Activated CD4-positive, alpha-beta T cell treated with anti-CD3 and anti-CD28 coated beads, Interleukin-2, amount 10 ng/mL, durations not matched to agents 24 days and 14 days (primary cell): ENCODE measurements around the gene PLK2. TPM values are rescaled to one million over a fixed set of nuclear protein-coding genes. Genes with fewer than 3 reads are reported as not detected.

Source experiments
- DNase-seq: peaks from one replicate; pipeline ENCODE4 v3.0.0; 2022
- H3K27ac Mint-ChIP-seq: one replicate; pipeline ENCODE4 v1.8.0; 2022; ENCODE audit warnings: mild to moderate bottlenecking, mixed read lengths
- H3K27me3 Mint-ChIP-seq: one replicate; pipeline ENCODE4 v1.8.0; 2022; ENCODE audit warnings: mixed read lengths
- H3K36me3 Mint-ChIP-seq: one replicate; pipeline ENCODE4 v1.8.0; 2022; ENCODE audit warnings: low read depth, mild to moderate bottlenecking, mixed read lengths
- H3K4me1 Mint-ChIP-seq: one replicate; pipeline ENCODE4 v1.8.0; 2021; ENCODE audit warnings: mixed read lengths
- H3K4me3 Mint-ChIP-seq: one replicate; pipeline ENCODE4 v1.8.0; 2022; ENCODE audit warnings: mild to moderate bottlenecking, moderate library complexity, mixed read lengths
- H3K9me3 Mint-ChIP-seq: one replicate; pipeline ENCODE4 v1.8.0; 2021; ENCODE audit warnings: mixed read lengths
- intact Hi-C: fragments of 100-400 bp; cut with micrococcal nuclease; formaldehyde crosslinking; loops from one replicate; pipeline ENCODE4 v1.15.1; 2023
- total RNA-seq: library from RNA; stranded (reverse); gene quantifications from 2 replicates; pipeline ENCODE4 v1.2.3, GENCODE V29; 2022

The PLK2 gene
- 25.6 and 30.1 TPM in 2 replicates for total RNA-seq

GRCh38 chr5:58460002-58460731 is at the start of gene PLK2:
Gene PLK2 (minus strand): TSS chr5:58460086. CDS start chr5:58459959, 127 bp downstream.
- intact Hi-C loops: loop anchor here (1.0 to 5.0 kb wide), 6 partner anchors 681 to 1553 kb away; partner anchors contain the start of genes MIER3 and SETD9
- peak; percentile 97 for DNase-seq
- peak within 1 kb of the TSS; percentile 43 for H3K27ac Mint-ChIP-seq
- H3K27me3 Mint-ChIP-seq: peaks cover 22% of the 10 kb centered on the region
- peaks cover 8% of the 10 kb centered on the region for H3K36me3 Mint-ChIP-seq
- peak within 1 kb of the TSS; percentile 85 for H3K4me3 Mint-ChIP-seq
- no peaks in the 10 kb centered on the region for H3K9me3 Mint-ChIP-seq
- H3K4me1 Mint-ChIP-seq: peaks cover 20% of the 10 kb centered on the region

- Mint-ChIP-seq H3K4me3 (no peak overlapping the region), H3K36me3 (no peaks in the 10 kb centered on the region), H3K27me3 (peaks cover 13% of the 10 kb centered on the region), H3K27ac (no peak overlapping the region), H3K9me3 (no peaks in the 10 kb centered on the region), H3K4me1 (no peaks in the 10 kb centered on the region)
- no peak for DNase-seq
- intact Hi-C loops: no loop called here
Observed at GRCh38 chr5:58507715-58508114, 47.8 kb upstream of the PLK2 start.

GRCh38 chr5:58505971-58506640 is 46.2 kb upstream of the PLK2 start:
- Mint-ChIP-seq H3K27me3 (peaks cover 8% of the 10 kb centered on the region), H3K4me1 (no peaks in the 10 kb centered on the region)

GRCh38 chr5:58505502-58505901 is 45.6 kb upstream of the PLK2 start:
- Mint-ChIP-seq H3K9me3 (no peaks in the 10 kb centered on the region), H3K4me3 (no peak overlapping the region), H3K27me3 (peaks cover 6% of the 10 kb centered on the region), H3K27ac (no peak overlapping the region), H3K36me3 (no peaks in the 10 kb centered on the region), H3K4me1 (no peaks in the 10 kb centered on the region)
- no peak for DNase-seq
- intact Hi-C loops: no loop called here

More at GRCh38 chr5:58505971-58506640, 46.2 kb upstream of the PLK2 start:
- Mint-ChIP-seq H3K9me3 (no peaks in the 10 kb centered on the region), H3K27ac (no peak overlapping the region), H3K36me3 (no peaks in the 10 kb centered on the region), H3K4me3 (no peak overlapping the region)
- no peak for DNase-seq
- intact Hi-C loops: no loop called here

GRCh38 chr5:58504766-58505165 is 44.9 kb upstream of the PLK2 start:
- Mint-ChIP-seq H3K36me3 (no peaks in the 10 kb centered on the region), H3K4me3 (no peak overlapping the region), H3K27ac (no peak overlapping the region), H3K27me3 (peaks cover 6% of the 10 kb centered on the region), H3K9me3 (no peaks in the 10 kb centered on the region), H3K4me1 (peaks cover 6% of the 10 kb centered on the region)
- no peak for DNase-seq
- intact Hi-C loops: no loop called here

GRCh38 chr5:58503390-58504046 is 43.6 kb upstream of the PLK2 start:
- intact Hi-C loops: no loop called here
- Mint-ChIP-seq H3K9me3 (no peaks in the 10 kb centered on the region), H3K27ac (no peak overlapping the region), H3K27me3 (peaks cover 4% of the 10 kb centered on the region), H3K4me1 (peaks cover 8% of the 10 kb centered on the region), H3K36me3 (no peaks in the 10 kb centered on the region), H3K4me3 (no peak overlapping the region)
- DNase-seq: no peak

GRCh38 chr5:58501778-58502417 is 42.0 kb upstream of the PLK2 start:
- intact Hi-C loops: no loop called here
- Mint-ChIP-seq H3K9me3 (no peaks in the 10 kb centered on the region), H3K27me3 (peaks cover 4% of the 10 kb centered on the region), H3K36me3 (no peaks in the 10 kb centered on the region), H3K4me1 (peaks cover 8% of the 10 kb centered on the region), H3K4me3 (no peak overlapping the region), H3K27ac (no peak overlapping the region)
- no peak for DNase-seq

- H3K27ac Mint-ChIP-seq: no peak overlapping the region
- intact Hi-C loops: loop anchor here (2.0 kb wide), 1 partner anchor 351 kb away; no protein-coding TSS in a partner anchor
- H3K4me1 Mint-ChIP-seq: peaks cover 8% of the 10 kb centered on the region
- no peak for DNase-seq
- peak overlapping the region; percentile 32 for H3K4me3 Mint-ChIP-seq
- H3K27me3 Mint-ChIP-seq: peaks cover 6% of the 10 kb centered on the region
- H3K36me3 Mint-ChIP-seq: no peaks in the 10 kb centered on the region
- no peaks in the 10 kb centered on the region for H3K9me3 Mint-ChIP-seq
Observed at GRCh38 chr5:58499941-58500340, 40.1 kb upstream of the PLK2 start.

GRCh38 chr5:58499231-58499630 is 39.3 kb upstream of the PLK2 start:
- Mint-ChIP-seq H3K4me1 (peaks cover 8% of the 10 kb centered on the region), H3K27ac (no peak overlapping the region)
- intact Hi-C loops: loop anchor here (2.0 kb wide), 1 partner anchor 352 kb away; no protein-coding TSS in a partner anchor

GRCh38 chr5:58498340-58498942 is 38.6 kb upstream of the PLK2 start:
- H3K27ac Mint-ChIP-seq: no peak overlapping the region
- no peak for DNase-seq
- H3K4me1 Mint-ChIP-seq: peaks cover 8% of the 10 kb centered on the region
- no peaks in the 10 kb centered on the region for H3K36me3 Mint-ChIP-seq
- intact Hi-C loops: loop anchor here (2.0 kb wide), 1 partner anchor 352 kb away; no protein-coding TSS in a partner anchor
- H3K27me3 Mint-ChIP-seq: peaks cover 2% of the 10 kb centered on the region
- H3K9me3 Mint-ChIP-seq: no peaks in the 10 kb centered on the region
- H3K4me3 Mint-ChIP-seq: no peak overlapping the region

More at GRCh38 chr5:58499231-58499630, 39.3 kb upstream of the PLK2 start:
- no peaks in the 10 kb centered on the region for H3K9me3 Mint-ChIP-seq
- no peak for DNase-seq
- no peaks in the 10 kb centered on the region for H3K36me3 Mint-ChIP-seq
- no peak overlapping the region for H3K4me3 Mint-ChIP-seq
- peaks cover 2% of the 10 kb centered on the region for H3K27me3 Mint-ChIP-seq

- Mint-ChIP-seq H3K27me3 (peaks cover 4% of the 10 kb centered on the region), H3K9me3 (no peaks in the 10 kb centered on the region), H3K36me3 (no peaks in the 10 kb centered on the region), H3K4me1 (peaks cover 8% of the 10 kb centered on the region), H3K27ac (no peak overlapping the region), H3K4me3 (no peak overlapping the region)
- no peak for DNase-seq
- intact Hi-C loops: loop anchor here (2.0 kb wide), 1 partner anchor 353 kb away; no protein-coding TSS in a partner anchor
Observed at GRCh38 chr5:58497921-58498320, 38.0 kb upstream of the PLK2 start.

GRCh38 chr5:58497386-58497785 is 37.5 kb upstream of the PLK2 start:
- H3K9me3 Mint-ChIP-seq: no peaks in the 10 kb centered on the region
- intact Hi-C loops: no loop called here
- H3K4me1 Mint-ChIP-seq: peaks cover 8% of the 10 kb centered on the region
- H3K27me3 Mint-ChIP-seq: peaks cover 4% of the 10 kb centered on the region
- no peak for DNase-seq
- no peaks in the 10 kb centered on the region for H3K36me3 Mint-ChIP-seq
- H3K4me3 Mint-ChIP-seq: no peak overlapping the region
- no peak overlapping the region for H3K27ac Mint-ChIP-seq

GRCh38 chr5:58496488-58496887 is 36.6 kb upstream of the PLK2 start:
- intact Hi-C loops: no loop called here
- Mint-ChIP-seq H3K4me1 (peaks cover 8% of the 10 kb centered on the region), H3K36me3 (no peaks in the 10 kb centered on the region), H3K27me3 (peaks cover 4% of the 10 kb centered on the region), H3K9me3 (no peaks in the 10 kb centered on the region), H3K4me3 (no peak overlapping the region), H3K27ac (no peak overlapping the region)
- DNase-seq: no peak
